ENCODE data around the gene DOK7.

Gene DOK7

GRCh38 chr4:3494462-3494871 lies 31.4 kb downstream of the DOK7 start:
- in situ Hi-C loops (cut with HindIII; ENCODE audit: low pct_ligation_motif_present, low sequenced_read_pairs): no loop called here
- no peak for TF ChIP-seq CTCF (IDR thresholded peaks at IDR 0.05; ENCODE audit: low read depth, low read length, missing control alignments)
- DNase-seq: no peak
- Histone ChIP-seq H3K4me3 (ENCODE audit: low read depth, low read length) (no peak overlapping the region), H3K27ac (no peak overlapping the region), H3K36me3 (replicated peaks) (no peaks in the 10 kb centered on the region), H3K27me3 (replicated peaks) (peaks cover 22% of the 10 kb centered on the region)

- in situ Hi-C loops (cut with HindIII; ENCODE audit: low pct_ligation_motif_present, low sequenced_read_pairs): no loop called here
- no peak overlapping the region for H3K27ac ChIP-seq
- no peak for DNase-seq
- no peak for TF ChIP-seq CTCF (IDR thresholded peaks at IDR 0.05; ENCODE audit: low read depth, low read length, missing control alignments)
- no peaks in the 10 kb centered on the region for H3K36me3 ChIP-seq (replicated peaks)
- no peak overlapping the region for H3K4me3 ChIP-seq (ENCODE audit: low read depth, low read length)
- peaks cover 22% of the 10 kb centered on the region for H3K27me3 ChIP-seq (replicated peaks)
Measured at GRCh38 chr4:3495204-3495975, 32.3 kb downstream of the DOK7 start.

GRCh38 chr4:3496021-3496420 lies 32.9 kb downstream of the DOK7 start:
- H3K27me3 ChIP-seq (replicated peaks): peaks cover 22% of the 10 kb centered on the region
- DNase-seq: no peak
- TF ChIP-seq CTCF (IDR thresholded peaks at IDR 0.05; ENCODE audit: low read depth, low read length, missing control alignments): no peak
- no peaks in the 10 kb centered on the region for H3K36me3 ChIP-seq (replicated peaks)
- in situ Hi-C loops (cut with HindIII; ENCODE audit: low pct_ligation_motif_present, low sequenced_read_pairs): no loop called here
- H3K4me3 ChIP-seq (ENCODE audit: low read depth, low read length): no peak overlapping the region
- no peak overlapping the region for H3K27ac ChIP-seq

GRCh38 chr4:3497095-3497494 lies 34.0 kb downstream of the DOK7 start:
- H3K4me3 ChIP-seq (ENCODE audit: low read depth, low read length): no peak overlapping the region
- H3K36me3 ChIP-seq (replicated peaks): no peaks in the 10 kb centered on the region
- no peak overlapping the region for H3K27ac ChIP-seq
- no peak for TF ChIP-seq CTCF (IDR thresholded peaks at IDR 0.05; ENCODE audit: low read depth, low read length, missing control alignments)
- DNase-seq: no peak
- in situ Hi-C loops (cut with HindIII; ENCODE audit: low pct_ligation_motif_present, low sequenced_read_pairs): no loop called here
- H3K27me3 ChIP-seq (replicated peaks): peaks cover 16% of the 10 kb centered on the region

GRCh38 chr4:3497523-3498389 lies 34.6 kb downstream of the DOK7 start:
- Histone ChIP-seq H3K36me3 (replicated peaks) (no peaks in the 10 kb centered on the region), H3K4me3 (ENCODE audit: low read depth, low read length) (no peak overlapping the region), H3K27me3 (replicated peaks) (peaks cover 9% of the 10 kb centered on the region), H3K27ac (no peak overlapping the region)
- in situ Hi-C loops (cut with HindIII; ENCODE audit: low pct_ligation_motif_present, low sequenced_read_pairs): no loop called here
- TF ChIP-seq CTCF (IDR thresholded peaks at IDR 0.05; ENCODE audit: low read depth, low read length, missing control alignments): no peak
- DNase-seq: no peak

Data from brain microvascular endothelial cell (primary cell).